ENCODE data around the gene WNT3. TPM values are rescaled to one million over a fixed set of nuclear protein-coding genes. Genes with fewer than 3 reads are reported as not detected.
A peak's percentile ranks its signal among the peaks of the same experiment; 100 is the strongest.

WNT3 gene
- total and polyA plus RNA-seq, 2 experiments from 2014 or later = 2.7 to 3.4 TPM

GRCh38 chr17:46788796-46789195 is 29.7 kb downstream of the WNT3 start:
- Histone ChIP-seq H3K79me2 (replicated peaks; ENCODE audit: insufficient read depth) (no peaks in the 10 kb centered on the region), H2AFZ (no peak overlapping the region), H4K20me1 (replicated peaks; ENCODE audit: insufficient read depth) (no peaks in the 10 kb centered on the region), H3K27ac (ENCODE audit: low read depth) (no peak overlapping the region), H3K9me2 (ENCODE audit: insufficient read depth) (no peaks in the 10 kb centered on the region), H3K36me3 (ENCODE audit: insufficient read depth) (no peaks in the 10 kb centered on the region), H3K27me3 (ENCODE audit: insufficient read depth) (peaks cover 32% of the 10 kb centered on the region), H3K4me3 (no peak overlapping the region), H3K4me2 (no peak overlapping the region), H3F3A (replicated peaks; ENCODE audit: low read depth) (0 out of 2 replicates have a peak, but pooled peaks cover 4% of the 10 kb centered on the region), H3K4me1 (ENCODE audit: insufficient read depth) (no peaks in the 10 kb centered on the region)
- H3K27ac Mint-ChIP-seq = no peak overlapping the region
- TF ChIP-seq POLR2AphosphoS5 (IDR thresholded peaks at IDR 0.05; ENCODE audit: low read depth) (no peak), NANOG (IDR thresholded peaks at IDR 0.05; ENCODE audit: borderline replicate concordance) (no peak), ZNF462 (CRISPR knock-in tag; IDR thresholded peaks at IDR 0.05) (no peak), JUNB (IDR thresholded peaks at IDR 0.05; ENCODE audit: unreplicated experiment) (no peak), STAT1 (IDR thresholded peaks at IDR 0.05; ENCODE audit: unreplicated experiment) (no peak), REST (IDR thresholded peaks at IDR 0.05; ENCODE audit: unreplicated experiment) (no peak), CREB1 (CRISPR knock-in tag; IDR thresholded peaks at IDR 0.05; ENCODE audit: low read depth) (no peak), ZNF331 (CRISPR knock-in tag; IDR thresholded peaks at IDR 0.05; ENCODE audit: low read depth) (no peak), ETS1 (IDR thresholded peaks at IDR 0.05) (no peak), CTCF (conservative IDR thresholded peaks at IDR 0.05; ENCODE audit: low read depth in 2 of 2) (no peak), EZH2phosphoT487 (IDR thresholded peaks at IDR 0.05; ENCODE audit: unreplicated experiment) (no peak), ZNF114 (CRISPR knock-in tag; IDR thresholded peaks at IDR 0.05) (no peak)
- H3K4me3 Mint-ChIP-seq = no peak overlapping the region
- H3K27me3 Mint-ChIP-seq (ENCODE audit: insufficient read depth, low read depth, poor library complexity) = peaks cover 37% of the 10 kb centered on the region
- H3K9me3 Mint-ChIP-seq = peaks cover 10% of the 10 kb centered on the region; the same call in 2 of the 3 replicates
- DNase-seq (ENCODE audit: low spot score) (no peak), ATAC-seq (peak; percentile 31)
- H3K4me1 Mint-ChIP-seq = peaks cover 13% of the 10 kb centered on the region
- H3K36me3 Mint-ChIP-seq (ENCODE audit: low read depth) = peaks cover 4% of the 10 kb centered on the region; the same call in 1 of the 3 replicates
